Liver (tissue), 3 donors: ENCODE measurements around the gene KRT23.

ENCODE experiments used
- GABPA ChIP-seq, 2 donors: IDR thresholded peaks in 1 of 2; conservative IDR thresholded peaks in 1 of 2; 2 replicates each; pipeline ENCODE4 v1.6.1; 2016; ENCODE audit warnings: antibody characterized with exemption in 2 of 2, mild to moderate bottlenecking in 1 of 2, moderate library complexity in 1 of 2
- HNF4A ChIP-seq, 2 donors: conservative IDR thresholded peaks; 2 replicates each; pipeline ENCODE4 v1.6.1; 2016; ENCODE audit warnings: antibody characterized with exemption in 2 of 2, mild to moderate bottlenecking in 2 of 2
- JUND ChIP-seq, 2 donors: IDR thresholded peaks; 2 replicates each; pipeline ENCODE4 v1.6.1; 2016; ENCODE audit warnings: antibody characterized with exemption in 2 of 2
- RAD21 ChIP-seq, 2 donors: IDR thresholded peaks; 2 replicates each; pipeline ENCODE4 v1.6.1; 2016; ENCODE audit warnings: antibody characterized with exemption in 2 of 2, mild to moderate bottlenecking in 2 of 2
- RXRA ChIP-seq, 2 donors: IDR thresholded peaks; 2 replicates each; pipeline ENCODE4 v1.6.1; 2017 to 2018; ENCODE audit warnings: antibody characterized with exemption in 2 of 2, mild to moderate bottlenecking in 1 of 2
- SP1 ChIP-seq: IDR thresholded peaks from 2 replicates; pipeline ENCODE4 v1.6.1; 2018; ENCODE audit warnings: antibody characterized with exemption, mild to moderate bottlenecking
- TAF1 ChIP-seq: conservative IDR thresholded peaks from 2 replicates; pipeline ENCODE4 v1.6.1; 2016; ENCODE audit warnings: antibody characterized with exemption, mild to moderate bottlenecking
- YY1 ChIP-seq: IDR thresholded peaks from 2 replicates; pipeline ENCODE4 v1.6.1; 2016; ENCODE audit warnings: antibody characterized with exemption, mild to moderate bottlenecking
- TF ChIP-seq, protein P1 (sequence below): fragments of 150-350 bp; IDR thresholded peaks from 2 replicates; pipeline ENCODE4 v1.5.1; 2017; ENCODE audit warnings: improper control_type of control experiment, low read depth, low read length; ENCODE audit not compliant: missing input control
- TF ChIP-seq, protein P2 (sequence below): IDR thresholded peaks from 2 replicates; pipeline ENCODE4 v1.6.1; 2016; ENCODE audit warnings: antibody characterized with exemption
- TF ChIP-seq, protein P3 (sequence below): IDR thresholded peaks from 2 replicates; pipeline ENCODE4 v1.6.1; 2016; ENCODE audit warnings: antibody characterized with exemption, mild to moderate bottlenecking
- TF ChIP-seq, protein P4 (sequence below): IDR thresholded peaks from 2 replicates; pipeline ENCODE4 v1.6.1; 2016; ENCODE audit warnings: antibody characterized with exemption
- TF ChIP-seq, protein P5 (sequence below): IDR thresholded peaks from 2 replicates; pipeline ENCODE4 v1.6.1; 2016; ENCODE audit warnings: antibody characterized with exemption
- donor health status: healthy.
- donor health status: healthy.

DNA sequence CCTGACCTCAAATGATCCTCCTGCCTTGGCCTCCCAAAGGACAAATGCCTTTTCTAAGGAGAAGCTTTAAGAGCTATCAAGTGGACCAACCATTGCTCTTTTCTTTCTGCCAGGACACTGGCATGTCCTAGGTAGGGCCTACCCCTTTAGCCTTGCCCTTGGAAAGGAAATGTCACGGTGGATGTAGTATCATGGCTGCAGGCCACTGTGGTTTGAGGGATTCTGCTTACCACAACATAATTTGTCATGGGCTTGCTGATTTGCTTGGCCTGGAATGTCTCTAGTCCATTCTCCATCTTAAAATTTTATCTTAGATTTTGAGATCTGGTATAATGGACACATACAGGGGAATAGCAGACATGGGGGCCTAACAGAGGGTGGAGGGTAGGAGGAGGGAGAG is 58.4 kb downstream of the KRT23 start:
- TF ChIP-seq, protein P1, sequence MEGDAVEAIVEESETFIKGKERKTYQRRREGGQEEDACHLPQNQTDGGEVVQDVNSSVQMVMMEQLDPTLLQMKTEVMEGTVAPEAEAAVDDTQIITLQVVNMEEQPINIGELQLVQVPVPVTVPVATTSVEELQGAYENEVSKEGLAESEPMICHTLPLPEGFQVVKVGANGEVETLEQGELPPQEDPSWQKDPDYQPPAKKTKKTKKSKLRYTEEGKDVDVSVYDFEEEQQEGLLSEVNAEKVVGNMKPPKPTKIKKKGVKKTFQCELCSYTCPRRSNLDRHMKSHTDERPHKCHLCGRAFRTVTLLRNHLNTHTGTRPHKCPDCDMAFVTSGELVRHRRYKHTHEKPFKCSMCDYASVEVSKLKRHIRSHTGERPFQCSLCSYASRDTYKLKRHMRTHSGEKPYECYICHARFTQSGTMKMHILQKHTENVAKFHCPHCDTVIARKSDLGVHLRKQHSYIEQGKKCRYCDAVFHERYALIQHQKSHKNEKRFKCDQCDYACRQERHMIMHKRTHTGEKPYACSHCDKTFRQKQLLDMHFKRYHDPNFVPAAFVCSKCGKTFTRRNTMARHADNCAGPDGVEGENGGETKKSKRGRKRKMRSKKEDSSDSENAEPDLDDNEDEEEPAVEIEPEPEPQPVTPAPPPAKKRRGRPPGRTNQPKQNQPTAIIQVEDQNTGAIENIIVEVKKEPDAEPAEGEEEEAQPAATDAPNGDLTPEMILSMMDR, result no peak
- no peak for TF ChIP-seq SP1
- TF ChIP-seq, protein P2, sequence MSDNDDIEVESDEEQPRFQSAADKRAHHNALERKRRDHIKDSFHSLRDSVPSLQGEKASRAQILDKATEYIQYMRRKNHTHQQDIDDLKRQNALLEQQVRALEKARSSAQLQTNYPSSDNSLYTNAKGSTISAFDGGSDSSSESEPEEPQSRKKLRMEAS, result no peak
- no peak for TF ChIP-seq TAF1
- TF ChIP-seq, protein P3, sequence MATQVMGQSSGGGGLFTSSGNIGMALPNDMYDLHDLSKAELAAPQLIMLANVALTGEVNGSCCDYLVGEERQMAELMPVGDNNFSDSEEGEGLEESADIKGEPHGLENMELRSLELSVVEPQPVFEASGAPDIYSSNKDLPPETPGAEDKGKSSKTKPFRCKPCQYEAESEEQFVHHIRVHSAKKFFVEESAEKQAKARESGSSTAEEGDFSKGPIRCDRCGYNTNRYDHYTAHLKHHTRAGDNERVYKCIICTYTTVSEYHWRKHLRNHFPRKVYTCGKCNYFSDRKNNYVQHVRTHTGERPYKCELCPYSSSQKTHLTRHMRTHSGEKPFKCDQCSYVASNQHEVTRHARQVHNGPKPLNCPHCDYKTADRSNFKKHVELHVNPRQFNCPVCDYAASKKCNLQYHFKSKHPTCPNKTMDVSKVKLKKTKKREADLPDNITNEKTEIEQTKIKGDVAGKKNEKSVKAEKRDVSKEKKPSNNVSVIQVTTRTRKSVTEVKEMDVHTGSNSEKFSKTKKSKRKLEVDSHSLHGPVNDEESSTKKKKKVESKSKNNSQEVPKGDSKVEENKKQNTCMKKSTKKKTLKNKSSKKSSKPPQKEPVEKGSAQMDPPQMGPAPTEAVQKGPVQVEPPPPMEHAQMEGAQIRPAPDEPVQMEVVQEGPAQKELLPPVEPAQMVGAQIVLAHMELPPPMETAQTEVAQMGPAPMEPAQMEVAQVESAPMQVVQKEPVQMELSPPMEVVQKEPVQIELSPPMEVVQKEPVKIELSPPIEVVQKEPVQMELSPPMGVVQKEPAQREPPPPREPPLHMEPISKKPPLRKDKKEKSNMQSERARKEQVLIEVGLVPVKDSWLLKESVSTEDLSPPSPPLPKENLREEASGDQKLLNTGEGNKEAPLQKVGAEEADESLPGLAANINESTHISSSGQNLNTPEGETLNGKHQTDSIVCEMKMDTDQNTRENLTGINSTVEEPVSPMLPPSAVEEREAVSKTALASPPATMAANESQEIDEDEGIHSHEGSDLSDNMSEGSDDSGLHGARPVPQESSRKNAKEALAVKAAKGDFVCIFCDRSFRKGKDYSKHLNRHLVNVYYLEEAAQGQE, result no peak
- TF ChIP-seq GABPA (IDR thresholded peaks at IDR 0.05 in 1 of 2, conservative IDR thresholded peaks at IDR 0.05 in 1 of 2), result no peak
- TF ChIP-seq, protein P4, sequence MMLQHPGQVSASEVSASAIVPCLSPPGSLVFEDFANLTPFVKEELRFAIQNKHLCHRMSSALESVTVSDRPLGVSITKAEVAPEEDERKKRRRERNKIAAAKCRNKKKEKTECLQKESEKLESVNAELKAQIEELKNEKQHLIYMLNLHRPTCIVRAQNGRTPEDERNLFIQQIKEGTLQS, result no peak
- TF ChIP-seq, protein P5, sequence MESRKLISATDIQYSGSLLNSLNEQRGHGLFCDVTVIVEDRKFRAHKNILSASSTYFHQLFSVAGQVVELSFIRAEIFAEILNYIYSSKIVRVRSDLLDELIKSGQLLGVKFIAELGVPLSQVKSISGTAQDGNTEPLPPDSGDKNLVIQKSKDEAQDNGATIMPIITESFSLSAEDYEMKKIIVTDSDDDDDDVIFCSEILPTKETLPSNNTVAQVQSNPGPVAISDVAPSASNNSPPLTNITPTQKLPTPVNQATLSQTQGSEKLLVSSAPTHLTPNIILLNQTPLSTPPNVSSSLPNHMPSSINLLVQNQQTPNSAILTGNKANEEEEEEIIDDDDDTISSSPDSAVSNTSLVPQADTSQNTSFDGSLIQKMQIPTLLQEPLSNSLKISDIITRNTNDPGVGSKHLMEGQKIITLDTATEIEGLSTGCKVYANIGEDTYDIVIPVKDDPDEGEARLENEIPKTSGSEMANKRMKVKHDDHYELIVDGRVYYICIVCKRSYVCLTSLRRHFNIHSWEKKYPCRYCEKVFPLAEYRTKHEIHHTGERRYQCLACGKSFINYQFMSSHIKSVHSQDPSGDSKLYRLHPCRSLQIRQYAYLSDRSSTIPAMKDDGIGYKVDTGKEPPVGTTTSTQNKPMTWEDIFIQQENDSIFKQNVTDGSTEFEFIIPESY, result no peak
- TF ChIP-seq RXRA (IDR thresholded peaks at IDR 0.05), result no peak
- TF ChIP-seq JUND (IDR thresholded peaks at IDR 0.05), result no peak
- no peak for TF ChIP-seq RAD21 (IDR thresholded peaks at IDR 0.05)
- no peak for TF ChIP-seq YY1
- no peak for TF ChIP-seq HNF4A (conservative IDR thresholded peaks at IDR 0.05)
